ENCODE data around the gene PLCB4.

- TF ChIP-seq USF1 (IDR thresholded peaks at IDR 0.05; ENCODE audit: borderline replicate concordance, low read depth) (no peak), CTCF (IDR thresholded peaks at IDR 0.05) (no peak), TEAD4 (IDR thresholded peaks at IDR 0.05; ENCODE audit: borderline replicate concordance, insufficient read depth) (no peak), EP300 (IDR thresholded peaks at IDR 0.05; ENCODE audit: borderline replicate concordance in 1 of 2, low read depth in 1 of 2, low read length in 1 of 2) (no peak), POLR2AphosphoS5 (IDR thresholded peaks at IDR 0.05; ENCODE audit: low read depth, low read length) (no peak), JUND (IDR thresholded peaks at IDR 0.05) (no peak), EZH2phosphoT487 (IDR thresholded peaks at IDR 0.05; ENCODE audit: borderline replicate concordance, low read depth) (no peak), MXI1 (IDR thresholded peaks at IDR 0.05; ENCODE audit: low read depth, low read length) (no peak), MAX (IDR thresholded peaks at IDR 0.05; ENCODE audit: low read depth) (no peak), RXRA (IDR thresholded peaks at IDR 0.05; ENCODE audit: borderline replicate concordance, low read depth) (no peak), ELF1 (IDR thresholded peaks at IDR 0.05) (no peak), GABPA (IDR thresholded peaks at IDR 0.05; ENCODE audit: low read depth) (no peak)
Observed at GRCh38 chr20:9509246-9509645, 440.4 kb downstream of the PLCB4 start.

Measured in SK-N-SH (cell line).